Hepatic stellate cell (primary cell): ENCODE results near the gene EEF1A1.
"Not testable (repeated sequence)": the region's sequence is repeated elsewhere in the genome, so short reads cannot be mapped to it uniquely, and the experiment has no call there.

Source experiments
- DNase-seq: peaks from one replicate; pipeline ENCODE4 v3.0.0; 2011; ENCODE audit warnings: low spot score

The EEF1A1 gene

DNA sequence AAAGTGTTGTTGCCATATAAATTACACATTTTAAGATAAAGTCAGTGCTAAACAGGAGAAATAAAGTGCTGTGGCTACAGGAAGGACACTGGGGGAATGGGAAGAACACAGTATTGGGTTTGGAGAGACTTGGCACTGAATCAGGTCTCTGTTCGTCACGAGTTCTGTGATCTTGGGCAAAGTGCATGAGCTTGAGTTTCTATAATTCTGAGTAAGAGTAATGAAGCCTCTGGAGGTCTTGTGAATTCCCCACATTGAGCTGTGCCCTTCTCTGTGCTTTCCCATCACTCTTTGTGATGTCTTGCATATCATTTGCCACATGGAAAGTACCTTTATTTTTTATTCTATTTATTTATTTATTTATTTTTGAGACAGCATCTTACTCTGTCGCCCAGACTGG, 16.8 kb upstream of the EEF1A1 start:
- no peak for DNase-seq

DNA sequence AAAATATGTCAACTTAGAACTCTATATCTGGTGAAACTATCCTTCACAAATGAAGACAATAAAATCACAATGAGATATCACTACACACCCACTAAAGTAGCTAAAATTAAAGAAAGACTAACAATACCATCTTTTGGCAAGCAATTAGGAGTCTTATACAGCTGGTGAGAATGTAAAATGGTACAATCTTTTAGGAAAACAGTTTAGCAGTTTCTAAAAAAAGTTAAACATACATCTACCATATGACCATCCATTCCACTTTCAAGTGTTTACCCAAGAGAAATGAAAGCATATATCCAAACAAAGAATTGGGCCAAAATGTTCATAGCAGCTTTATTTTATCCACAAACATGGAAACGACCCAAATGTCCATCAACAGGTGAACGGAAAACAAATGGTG, 13.8 kb upstream of the EEF1A1 start:
- DNase-seq: no peak

DNA sequence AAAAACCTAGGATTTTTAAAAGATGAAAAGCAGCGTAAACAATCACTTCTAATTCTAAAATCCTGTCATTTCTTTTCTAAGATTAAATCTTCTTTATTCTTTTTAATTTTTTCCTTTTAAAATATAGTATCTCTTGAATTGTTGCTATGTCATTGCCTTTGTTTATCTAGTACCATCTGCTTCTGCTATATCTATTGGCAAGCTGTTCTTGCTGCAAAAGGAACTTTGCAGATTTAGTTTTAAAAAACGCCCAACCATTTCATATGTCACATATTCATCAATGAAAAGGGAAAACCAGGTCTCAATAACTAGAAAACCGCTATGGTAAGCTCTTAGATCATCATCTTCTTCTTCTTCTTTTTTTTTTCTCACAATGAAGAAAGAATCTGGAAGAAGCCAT, 11.5 kb upstream of the EEF1A1 start:
- DNase-seq: no peak

DNA sequence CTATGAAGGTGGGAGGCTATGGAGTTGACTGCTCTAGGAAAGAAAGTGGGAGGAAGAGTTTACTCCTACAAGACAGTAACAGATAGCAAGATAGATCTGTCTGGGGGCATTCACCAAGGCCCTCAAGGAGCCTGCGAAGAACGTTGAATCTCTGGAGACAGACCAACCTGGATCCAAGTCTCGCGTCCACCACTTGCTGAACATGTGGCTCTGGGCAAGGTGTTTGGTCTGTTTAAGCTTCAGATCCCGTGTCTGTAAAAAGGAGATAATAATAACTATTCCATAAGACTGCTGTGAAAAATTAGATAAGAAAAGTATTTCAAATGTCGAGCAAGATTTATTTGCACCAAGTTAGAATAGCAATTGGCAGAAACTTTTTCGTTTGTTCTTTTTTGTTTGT, 8.1 kb upstream of the EEF1A1 start:
- DNase-seq: no peak

DNA sequence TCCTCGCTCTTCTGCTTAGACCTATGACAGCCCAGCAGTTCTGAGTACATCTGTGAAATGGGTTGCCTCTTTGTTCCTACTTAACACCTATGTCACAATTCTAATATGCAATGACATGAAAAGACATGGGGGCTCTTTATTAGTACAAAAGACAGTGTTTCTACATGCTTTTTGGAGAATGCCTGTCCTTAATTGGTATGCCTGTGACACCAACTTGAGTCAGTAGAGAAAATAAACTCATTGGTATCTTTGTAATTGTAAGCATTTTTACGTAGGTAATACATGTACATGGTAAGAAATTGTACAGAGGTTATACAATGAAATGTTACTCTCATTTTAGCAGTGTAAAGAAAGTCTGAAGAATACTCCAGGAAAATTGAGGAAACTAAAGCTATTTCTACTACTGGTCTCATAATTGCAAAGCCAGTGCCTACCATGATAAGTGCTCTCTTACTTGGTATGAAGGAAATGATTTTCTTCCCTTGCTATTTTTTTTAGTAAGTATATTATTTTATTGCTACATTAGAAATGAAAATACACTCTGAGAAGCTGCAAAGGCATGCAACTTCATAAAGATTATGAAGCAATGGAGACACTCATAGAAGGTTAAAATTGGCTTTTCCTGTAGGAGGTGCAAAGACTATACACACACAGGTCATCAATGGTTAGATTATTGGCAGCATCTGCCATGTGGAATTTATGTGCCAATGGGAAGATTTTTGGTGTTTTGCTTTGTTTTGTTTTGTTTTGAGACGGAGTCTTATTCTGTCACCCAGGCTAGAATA, 4.9 kb upstream of the EEF1A1 start:
- no peak for DNase-seq

DNA sequence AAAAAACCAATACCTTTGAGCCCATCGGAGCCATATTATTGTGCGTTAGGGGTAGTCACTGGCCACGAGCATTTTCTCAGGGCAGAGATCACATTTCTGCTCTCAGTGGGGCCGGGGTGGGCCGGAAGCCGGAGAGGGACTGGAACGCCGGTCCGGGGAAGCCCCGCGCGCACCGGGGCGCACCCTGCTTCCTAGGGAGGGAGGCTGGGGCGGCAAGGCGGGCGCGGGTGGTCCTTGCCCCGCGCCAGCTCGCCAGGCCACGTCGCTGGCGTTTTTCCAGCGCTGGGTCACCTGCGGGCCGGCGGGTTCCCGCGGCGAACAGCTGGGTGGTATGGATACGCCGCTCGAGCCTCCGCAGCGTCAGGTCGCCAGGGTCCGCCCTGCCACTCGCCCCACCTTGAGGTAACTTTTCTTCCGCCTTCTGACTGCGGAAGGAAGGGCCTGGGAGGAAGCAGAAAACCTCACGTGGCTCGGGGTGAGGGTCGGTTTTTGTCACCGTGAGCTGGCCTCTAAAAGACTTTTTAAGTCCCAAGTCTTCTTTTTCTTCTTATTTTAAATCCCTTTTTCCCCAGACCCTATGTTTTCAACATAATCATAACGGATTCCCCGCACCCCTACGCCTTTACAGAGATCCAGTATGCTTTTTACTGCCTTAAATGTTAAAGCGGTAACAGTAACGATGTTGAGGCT, 2.7 kb upstream of the EEF1A1 start:
- no peak for DNase-seq

DNA sequence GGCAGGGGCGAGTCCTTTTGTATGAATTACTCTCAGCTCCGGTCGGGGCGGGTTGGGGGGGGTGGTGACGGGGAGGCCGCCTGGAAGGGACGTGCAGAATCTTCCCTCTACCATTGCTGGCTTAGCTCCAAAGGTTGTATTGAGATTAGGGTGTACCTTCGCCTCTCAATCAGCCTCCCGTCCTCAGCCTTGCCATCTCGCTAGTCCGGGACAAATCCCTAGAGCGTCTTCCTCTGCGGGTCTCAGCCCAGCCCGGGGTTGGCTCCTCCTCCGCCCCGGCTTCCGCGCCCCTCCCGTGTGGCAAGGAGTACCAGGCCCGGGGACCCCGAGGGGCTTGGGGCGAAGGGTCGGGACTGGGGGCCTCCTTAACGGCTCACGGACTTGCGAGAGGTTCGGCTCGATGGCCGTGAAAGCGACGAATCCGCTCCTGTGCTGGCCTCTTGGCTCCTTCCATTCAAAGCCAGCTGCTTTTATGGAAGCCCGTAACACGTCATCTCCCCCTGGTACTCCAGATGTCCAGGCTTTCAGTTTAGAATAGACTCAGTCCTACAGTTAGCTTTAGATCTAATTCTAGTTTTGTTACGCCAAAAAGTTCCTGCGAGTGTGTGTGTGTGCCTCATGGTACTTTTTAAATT, 636 bp upstream of the EEF1A1 start:
- DNase-seq: peak; percentile 83

DNA sequence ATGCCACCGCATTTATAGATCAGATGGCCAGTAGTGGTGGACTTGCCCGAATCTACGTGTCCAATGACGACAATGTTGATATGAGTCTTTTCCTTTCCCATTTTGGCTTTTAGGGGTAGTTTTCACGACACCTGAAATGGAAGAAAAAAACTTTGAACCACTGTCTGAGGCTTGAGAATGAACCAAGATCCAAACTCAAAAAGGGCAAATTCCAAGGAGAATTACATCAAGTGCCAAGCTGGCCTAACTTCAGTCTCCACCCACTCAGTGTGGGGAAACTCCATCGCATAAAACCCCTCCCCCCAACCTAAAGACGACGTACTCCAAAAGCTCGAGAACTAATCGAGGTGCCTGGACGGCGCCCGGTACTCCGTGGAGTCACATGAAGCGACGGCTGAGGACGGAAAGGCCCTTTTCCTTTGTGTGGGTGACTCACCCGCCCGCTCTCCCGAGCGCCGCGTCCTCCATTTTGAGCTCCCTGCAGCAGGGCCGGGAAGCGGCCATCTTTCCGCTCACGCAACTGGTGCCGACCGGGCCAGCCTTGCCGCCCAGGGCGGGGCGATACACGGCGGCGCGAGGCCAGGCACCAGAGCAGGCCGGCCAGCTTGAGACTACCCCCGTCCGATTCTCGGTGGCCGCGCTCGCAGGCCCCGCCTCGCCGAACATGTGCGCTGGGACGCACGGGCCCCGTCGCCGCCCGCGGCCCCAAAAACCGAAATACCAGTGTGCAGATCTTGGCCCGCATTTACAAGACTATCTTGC, 725 bp downstream of the EEF1A1 start:
- peak; percentile 57 for DNase-seq

DNA sequence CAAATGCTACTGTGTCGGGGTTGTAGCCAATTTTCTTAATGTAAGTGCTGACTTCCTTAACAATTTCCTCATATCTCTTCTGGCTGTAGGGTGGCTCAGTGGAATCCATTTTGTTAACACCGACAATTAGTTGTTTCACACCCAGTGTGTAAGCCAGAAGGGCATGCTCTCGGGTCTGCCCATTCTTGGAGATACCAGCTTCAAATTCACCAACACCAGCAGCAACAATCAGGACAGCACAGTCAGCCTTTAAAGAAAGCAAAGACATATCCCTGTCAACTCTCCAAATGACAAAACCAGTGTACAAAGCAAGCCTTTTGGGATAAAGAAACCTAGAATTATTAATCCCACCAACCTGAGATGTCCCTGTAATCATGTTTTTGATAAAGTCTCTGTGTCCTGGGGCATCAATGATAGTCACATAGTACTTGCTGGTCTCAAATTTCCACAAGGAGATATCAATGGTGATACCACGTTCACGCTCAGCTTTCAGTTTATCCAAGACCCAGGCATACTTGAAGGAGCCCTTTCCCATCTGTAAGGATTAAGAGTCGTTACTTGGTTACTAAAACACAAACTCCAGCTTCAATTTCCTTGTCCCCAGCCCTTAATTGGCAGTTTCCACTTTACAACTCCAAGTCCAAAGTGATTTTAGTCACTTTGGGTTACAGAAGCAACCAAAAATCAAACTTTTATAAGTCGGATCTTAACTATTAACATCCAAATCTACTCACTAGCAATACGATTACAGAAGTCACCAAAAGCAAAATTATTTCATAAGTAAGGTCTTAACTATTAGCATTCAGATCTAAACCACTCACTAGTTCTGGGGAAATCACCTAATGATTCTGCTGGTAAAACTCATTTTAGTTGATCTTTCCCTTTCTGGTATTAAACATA, 1.6 kb downstream of the EEF1A1 start:
- DNase-seq: not testable (repeated sequence)

DNA sequence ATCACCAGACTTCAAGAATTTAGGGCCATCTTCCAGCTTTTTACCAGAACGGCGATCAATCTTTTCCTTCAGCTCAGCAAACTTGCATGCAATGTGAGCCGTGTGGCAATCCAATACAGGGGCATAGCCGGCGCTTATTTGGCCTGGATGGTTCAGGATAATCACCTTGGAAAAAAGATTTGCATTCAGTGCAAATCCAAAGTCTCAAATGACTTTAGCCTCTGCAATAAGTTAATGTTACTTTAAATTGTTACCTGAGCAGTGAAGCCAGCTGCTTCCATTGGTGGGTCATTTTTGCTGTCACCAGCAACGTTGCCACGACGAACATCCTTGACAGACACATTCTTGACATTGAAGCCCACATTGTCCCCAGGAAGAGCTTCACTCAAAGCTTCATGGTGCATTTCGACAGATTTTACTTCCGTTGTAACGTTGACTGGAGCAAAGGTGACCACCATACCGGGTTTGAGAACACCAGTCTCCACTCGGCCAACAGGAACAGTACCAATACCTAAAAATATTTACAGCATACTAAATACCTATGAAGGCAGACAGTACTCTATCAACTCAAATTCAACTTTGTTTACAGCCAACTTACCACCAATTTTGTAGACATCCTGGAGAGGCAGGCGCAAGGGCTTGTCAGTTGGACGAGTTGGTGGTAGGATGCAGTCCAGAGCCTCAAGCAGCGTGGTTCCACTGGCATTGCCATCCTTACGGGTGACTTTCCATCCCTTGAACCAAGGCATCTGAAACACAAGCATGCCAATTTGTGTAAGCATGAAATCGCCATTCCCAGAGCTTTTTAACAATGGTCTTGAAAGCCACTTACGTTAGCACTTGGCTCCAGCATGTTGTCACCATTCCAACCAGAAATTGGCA, 2.5 kb downstream of the EEF1A1 start:
- DNase-seq: not testable (repeated sequence)

DNA sequence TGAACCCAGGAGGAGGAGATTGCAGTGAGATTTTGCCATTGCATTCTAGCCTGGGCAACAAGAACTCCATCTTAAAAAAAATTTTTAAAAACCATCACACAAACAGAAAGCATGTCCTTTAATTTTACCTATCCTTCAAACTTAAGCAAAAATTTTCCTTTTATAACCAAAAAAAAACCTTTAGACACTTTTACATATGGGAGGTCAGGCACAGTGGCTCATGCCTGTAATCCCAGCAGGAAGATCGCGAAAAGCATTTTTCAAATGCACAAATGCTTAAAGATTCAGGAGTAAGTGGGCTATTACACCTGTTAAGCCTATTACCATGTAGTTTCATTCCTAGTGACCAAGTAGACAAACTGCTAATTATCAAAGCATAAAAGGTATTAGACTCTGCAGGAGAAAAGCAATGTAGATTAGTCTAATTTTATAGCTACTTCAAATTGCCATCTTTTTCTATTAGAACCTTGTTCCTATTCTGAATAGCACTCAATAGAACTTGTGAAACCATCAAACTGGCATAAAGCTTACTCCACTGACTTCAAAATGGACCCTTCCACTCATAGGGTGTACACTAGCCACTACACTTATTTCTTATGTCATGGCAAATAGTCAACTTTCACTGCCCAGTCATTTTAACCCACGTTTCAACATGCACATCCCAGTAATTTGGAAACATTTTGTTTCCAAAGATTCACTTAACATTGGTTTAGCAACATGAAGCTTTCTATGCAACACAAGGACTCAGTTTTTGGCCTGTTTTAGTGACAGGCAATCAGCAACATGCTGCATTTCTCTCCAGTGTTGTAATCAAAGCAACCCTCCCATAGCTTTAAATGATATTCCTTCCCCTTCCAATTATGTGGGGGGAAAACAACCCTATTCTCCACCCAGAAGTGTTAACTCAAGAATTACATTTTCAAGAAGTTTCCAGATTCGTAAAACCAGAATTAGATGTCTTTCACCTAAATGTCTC, 4.0 kb downstream of the EEF1A1 start:
- no peak for DNase-seq

DNA sequence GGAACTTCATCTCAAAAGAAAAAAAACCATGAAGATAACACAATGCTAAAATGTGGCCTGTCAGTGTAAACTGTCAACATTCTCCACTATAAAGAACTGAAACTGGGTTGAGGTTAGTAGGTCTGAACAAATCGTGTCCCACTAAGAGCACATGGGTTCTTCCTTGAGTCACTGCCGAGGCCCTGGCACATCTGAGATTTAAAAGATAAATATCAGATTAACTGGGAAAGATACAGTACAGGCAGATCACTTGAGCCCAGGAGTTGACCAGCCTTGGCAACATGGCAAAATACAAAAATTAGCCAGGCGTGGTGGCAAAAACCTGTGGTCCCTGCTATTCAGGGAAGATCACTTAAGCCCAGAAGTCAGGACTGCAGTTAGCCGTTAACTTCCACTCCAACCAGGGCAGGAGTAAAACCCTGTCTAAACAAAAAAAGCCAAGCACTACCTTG, 5.6 kb downstream of the EEF1A1 start:
- no peak for DNase-seq

DNA sequence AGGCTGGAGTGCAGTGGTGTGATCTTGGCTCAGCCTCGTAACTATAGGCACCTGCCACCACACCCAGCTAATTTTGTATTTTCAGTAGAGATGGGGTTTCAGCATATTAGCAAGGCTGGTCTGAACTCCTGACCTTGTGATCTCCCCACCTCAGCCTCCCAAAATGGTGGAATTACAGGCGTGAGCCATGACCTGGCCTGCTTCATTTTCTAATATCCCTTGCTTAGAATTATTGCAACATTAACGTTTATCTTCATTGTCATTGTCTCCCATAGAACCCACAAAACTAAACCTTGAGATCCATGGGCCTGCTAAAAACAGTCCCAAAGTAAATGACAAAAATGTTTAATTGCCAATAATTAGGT, 6.1 kb downstream of the EEF1A1 start:
- DNase-seq: no peak

DNA sequence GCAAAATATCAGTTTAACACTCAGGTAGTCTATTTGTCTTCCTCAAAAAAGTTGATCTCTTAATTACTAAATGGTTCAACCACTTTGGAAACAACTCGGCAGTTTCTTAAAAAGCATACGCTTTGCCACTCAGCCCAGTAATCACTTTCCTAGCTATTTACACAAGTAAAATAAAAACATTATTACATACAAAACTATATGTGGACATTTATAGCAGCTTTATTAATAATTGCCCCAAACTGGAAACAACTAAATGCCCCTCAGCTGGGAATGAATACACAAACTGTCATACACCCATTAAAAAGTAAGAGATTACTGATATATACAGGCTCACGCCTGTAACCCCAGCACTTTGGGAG, 7.4 kb downstream of the EEF1A1 start:
- no peak for DNase-seq

DNA sequence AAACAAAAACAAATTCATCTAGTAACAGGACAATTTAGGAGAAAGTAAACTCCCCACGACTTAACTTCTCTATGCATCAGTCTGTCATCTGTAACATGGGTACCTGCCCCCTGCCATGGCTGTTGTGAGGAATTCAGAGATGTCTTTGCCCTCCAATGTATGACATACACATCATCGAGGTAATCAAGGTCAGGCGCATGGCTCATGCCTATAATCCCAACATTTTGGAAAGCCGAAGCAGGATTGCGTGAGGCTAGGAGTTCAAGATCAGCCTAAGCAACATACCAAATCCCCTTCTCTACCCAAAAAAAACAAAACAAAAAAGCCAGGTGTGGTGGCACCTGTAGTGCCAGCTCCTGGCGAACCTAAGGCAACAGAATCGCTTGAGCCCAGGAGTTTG, 9.0 kb downstream of the EEF1A1 start:
- no peak for DNase-seq

DNA sequence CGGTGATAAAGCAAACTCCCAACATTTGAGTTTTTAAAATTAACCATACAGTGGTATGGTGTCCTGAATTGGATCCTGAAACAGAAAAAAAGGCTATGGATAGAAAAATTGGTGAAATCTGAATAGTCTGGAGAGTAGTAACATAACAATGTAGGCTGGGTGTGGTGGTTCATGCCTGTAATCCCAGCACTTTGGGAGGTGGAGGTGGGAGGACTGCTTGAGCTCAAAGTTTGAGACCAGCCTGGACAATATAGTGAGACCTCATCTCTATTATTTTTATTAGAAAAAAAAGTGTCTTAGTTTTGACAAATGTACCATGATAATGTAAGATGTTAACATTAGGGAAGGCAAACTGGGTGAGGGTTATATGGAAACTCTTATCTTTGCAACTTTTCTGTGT, 11.0 kb downstream of the EEF1A1 start:
- no peak for DNase-seq

DNA sequence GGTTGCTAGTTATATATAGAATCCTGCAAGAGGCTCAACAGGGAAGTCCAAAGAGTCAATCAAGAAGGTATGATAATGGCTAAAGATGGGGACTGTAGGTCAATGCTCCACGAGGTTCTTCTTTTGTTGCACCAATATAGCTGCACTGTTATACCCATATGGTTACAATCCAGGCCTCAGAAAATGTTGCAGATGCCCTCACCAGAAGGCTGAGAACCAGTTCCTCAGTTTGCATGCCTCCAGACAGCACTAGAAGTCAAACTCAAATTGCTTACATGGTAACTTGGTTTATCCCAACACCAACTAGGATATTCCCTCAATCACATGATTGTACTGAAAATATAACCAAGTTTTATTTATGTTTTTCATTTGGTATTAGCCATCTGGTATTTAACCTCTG, 12.1 kb downstream of the EEF1A1 start:
- no peak for DNase-seq

DNA sequence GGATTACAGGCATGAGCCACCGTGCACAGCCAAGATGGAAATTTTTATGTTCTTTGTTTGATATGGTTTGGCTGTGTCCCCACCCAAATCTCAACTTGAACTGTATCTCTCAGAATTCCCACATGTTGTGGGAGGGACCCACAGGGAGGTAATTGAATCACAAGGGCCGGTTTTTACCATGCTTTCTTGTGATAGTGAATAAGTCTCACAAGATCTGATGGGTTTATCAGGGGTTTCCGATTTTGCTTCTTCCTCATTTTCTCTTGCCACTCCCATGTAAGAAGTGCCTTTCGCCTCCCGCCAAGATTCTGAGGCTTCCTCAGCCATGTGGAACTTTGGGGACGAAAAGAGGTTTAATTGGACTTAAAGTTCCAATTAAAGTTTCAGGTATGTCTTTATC, 14.6 kb downstream of the EEF1A1 start:
- DNase-seq: no peak

DNA sequence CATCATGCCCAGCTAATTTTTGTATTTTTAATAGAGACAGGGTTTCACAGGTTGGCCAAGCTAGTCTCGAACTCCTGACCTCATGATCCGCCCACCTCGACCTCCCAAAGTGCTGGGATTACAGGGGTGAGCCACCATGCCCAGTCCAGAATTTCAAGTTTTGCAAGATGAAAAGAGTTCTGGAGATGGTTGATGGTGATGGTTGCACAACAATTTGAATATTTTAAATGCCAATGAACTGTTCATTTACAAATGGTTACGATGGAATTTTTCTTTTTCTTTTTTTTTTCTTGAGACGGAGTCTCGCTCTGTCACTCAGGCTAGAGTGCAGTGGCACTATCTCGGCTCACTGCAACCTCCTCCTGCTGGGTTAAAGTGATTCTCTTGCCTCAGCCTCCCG, 15.1 kb downstream of the EEF1A1 start:
- not testable (repeated sequence) for DNase-seq
